Endodermal cell (in vitro differentiated cells): ENCODE results near the gene PRSS57. TPM values are rescaled to one million over a fixed set of nuclear protein-coding genes. Genes with fewer than 3 reads are reported as not detected.

Source experiments
- DNase-seq: peaks from one replicate; pipeline ENCODE4 v3.0.0-alpha.2; 2017
- H3K27ac ChIP-seq: 2 replicates; pipeline ENCODE4 v1.5.1; 2013; ENCODE audit warnings: mild to moderate bottlenecking, low read depth, low read length, moderate library complexity
- H3K27me3 ChIP-seq: 2 replicates; pipeline ENCODE4 v1.6.1; 2013; ENCODE audit warnings: mild to moderate bottlenecking, low read length, moderate library complexity; ENCODE audit not compliant: insufficient read depth, control insufficient read depth, poor library complexity, severe bottlenecking
- H3K36me3 ChIP-seq: 2 replicates; pipeline ENCODE4 v1.7.0; 2013; ENCODE audit warnings: mild to moderate bottlenecking, low read length, moderate library complexity; ENCODE audit not compliant: control insufficient read depth, insufficient read depth
- H3K4me1 ChIP-seq: one replicate; pipeline ENCODE4 v1.7.0; 2013; ENCODE audit warnings: low read length; ENCODE audit not compliant: control insufficient read depth, insufficient read depth
- H3K4me3 ChIP-seq: 2 replicates; pipeline ENCODE4 v1.5.1; 2013; ENCODE audit warnings: mild to moderate bottlenecking, low read length, moderate library complexity
- H3K9ac ChIP-seq: 2 replicates; pipeline ENCODE4 v1.6.1; 2013; ENCODE audit warnings: mild to moderate bottlenecking, low read length, moderate library complexity; ENCODE audit not compliant: poor library complexity, severe bottlenecking; ENCODE audit errors: extremely low read depth
- H3K9me3 ChIP-seq: 2 replicates; pipeline ENCODE4 v1.6.1; 2013; ENCODE audit warnings: mild to moderate bottlenecking, low read length, moderate library complexity; ENCODE audit not compliant: control insufficient read depth
- H3K27ac Mint-ChIP-seq: 2 replicates; pipeline ENCODE4 v1.8.0; 2020; ENCODE audit warnings: mixed read lengths
- H3K27me3 Mint-ChIP-seq: 2 replicates; pipeline ENCODE4 v1.8.0; 2021; ENCODE audit warnings: mild to moderate bottlenecking, mixed read lengths; ENCODE audit not compliant: insufficient read depth
- H3K36me3 Mint-ChIP-seq: 2 replicates; pipeline ENCODE4 v1.8.0; 2020; ENCODE audit warnings: low read depth, mixed read lengths
- H3K4me1 Mint-ChIP-seq: 2 replicates; pipeline ENCODE4 v1.8.0; 2020; ENCODE audit warnings: mixed read lengths
- H3K4me3 Mint-ChIP-seq: 2 replicates; pipeline ENCODE4 v1.8.0; 2020; ENCODE audit warnings: mild to moderate bottlenecking, moderate library complexity, mixed read lengths
- H3K9me3 Mint-ChIP-seq: 2 replicates; pipeline ENCODE4 v1.8.0; 2020; ENCODE audit warnings: mild to moderate bottlenecking, mixed read lengths
- WGBS, 2 experiments: methylation state at CpG; one replicate each; pipeline versions ENCODE4 v1.1.5 to v1.1.7; 2013; ENCODE audit warnings: missing lambda C conversion rate in 2 of 2, mixed read lengths in 1 of 2; ENCODE audit not compliant: insufficient coverage in 1 of 2, insufficient read length in 1 of 2; 5-methylcytosine and 5-hydroxymethylcytosine counted together
- total RNA-seq, 2 donors: library from RNA; stranded (reverse); fragmentation: NEBNext Ultra II Directional in 1 of 2; extraction: Animal tissue kit (Norgen Biotek cat#: 25700) in 1 of 2; gene quantifications; 2 replicates in 1 of 2; 3 replicates in 1 of 2; pipeline ENCODE4 v1.2.1, GENCODE V29; 2021
- TF ChIP-seq, protein P1 (sequence below): fragments of 200-600 bp; sonication (generic); conservative IDR thresholded peaks from 2 replicates; pipeline ENCODE4 v1.5.0; 2021; ENCODE audit warnings: antibody characterized with exemption, mild to moderate bottlenecking

The PRSS57 gene
- total RNA-seq, 2 donors from 2014 or later, result not detected

DNA sequence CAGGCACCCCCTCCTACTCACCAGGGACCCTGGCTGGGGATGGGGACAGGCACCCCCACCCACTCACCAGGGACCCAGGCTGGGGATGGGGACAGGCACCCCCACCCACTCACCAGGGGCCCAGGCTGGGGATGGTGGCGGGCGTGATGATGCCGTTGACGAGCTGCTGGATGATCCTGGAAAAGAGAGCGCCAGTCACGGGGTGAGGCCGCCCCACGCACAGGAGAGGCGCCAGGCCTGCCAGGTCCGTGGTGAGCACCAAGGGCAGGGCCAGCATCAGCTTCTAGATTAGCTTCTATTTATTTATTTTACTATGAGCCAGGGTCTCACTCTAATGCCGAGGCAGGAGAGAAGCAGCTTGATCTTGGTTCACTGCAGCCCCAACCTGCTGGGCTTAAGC is 45.1 kb downstream of the PRSS57 start:
- H3K4me1 Mint-ChIP-seq, result no peaks in the 10 kb centered on the region
- no peak overlapping the region for H3K27ac ChIP-seq
- H3K9me3 ChIP-seq, result no peaks in the 10 kb centered on the region
- H3K36me3 Mint-ChIP-seq, result peaks cover 15% of the 10 kb centered on the region
- H3K9ac ChIP-seq, result no peak overlapping the region
- TF ChIP-seq, protein P1, sequence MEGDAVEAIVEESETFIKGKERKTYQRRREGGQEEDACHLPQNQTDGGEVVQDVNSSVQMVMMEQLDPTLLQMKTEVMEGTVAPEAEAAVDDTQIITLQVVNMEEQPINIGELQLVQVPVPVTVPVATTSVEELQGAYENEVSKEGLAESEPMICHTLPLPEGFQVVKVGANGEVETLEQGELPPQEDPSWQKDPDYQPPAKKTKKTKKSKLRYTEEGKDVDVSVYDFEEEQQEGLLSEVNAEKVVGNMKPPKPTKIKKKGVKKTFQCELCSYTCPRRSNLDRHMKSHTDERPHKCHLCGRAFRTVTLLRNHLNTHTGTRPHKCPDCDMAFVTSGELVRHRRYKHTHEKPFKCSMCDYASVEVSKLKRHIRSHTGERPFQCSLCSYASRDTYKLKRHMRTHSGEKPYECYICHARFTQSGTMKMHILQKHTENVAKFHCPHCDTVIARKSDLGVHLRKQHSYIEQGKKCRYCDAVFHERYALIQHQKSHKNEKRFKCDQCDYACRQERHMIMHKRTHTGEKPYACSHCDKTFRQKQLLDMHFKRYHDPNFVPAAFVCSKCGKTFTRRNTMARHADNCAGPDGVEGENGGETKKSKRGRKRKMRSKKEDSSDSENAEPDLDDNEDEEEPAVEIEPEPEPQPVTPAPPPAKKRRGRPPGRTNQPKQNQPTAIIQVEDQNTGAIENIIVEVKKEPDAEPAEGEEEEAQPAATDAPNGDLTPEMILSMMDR, result no peak
- H3K4me3 Mint-ChIP-seq, result no peak overlapping the region
- no peaks in the 10 kb centered on the region for H3K9me3 Mint-ChIP-seq
- DNase-seq, result no peak
- H3K4me1 ChIP-seq, result no peaks in the 10 kb centered on the region
- H3K36me3 ChIP-seq, result peaks cover 15% of the 10 kb centered on the region
- H3K4me3 ChIP-seq, result no peak overlapping the region
- WGBS, 2 experiments, result 96 to 97% methylated on average over 10 to 11 of the region's 11 CpGs
- no peaks in the 10 kb centered on the region for H3K27me3 Mint-ChIP-seq
- no peak overlapping the region for H3K27ac Mint-ChIP-seq
- no peaks in the 10 kb centered on the region for H3K27me3 ChIP-seq

DNA sequence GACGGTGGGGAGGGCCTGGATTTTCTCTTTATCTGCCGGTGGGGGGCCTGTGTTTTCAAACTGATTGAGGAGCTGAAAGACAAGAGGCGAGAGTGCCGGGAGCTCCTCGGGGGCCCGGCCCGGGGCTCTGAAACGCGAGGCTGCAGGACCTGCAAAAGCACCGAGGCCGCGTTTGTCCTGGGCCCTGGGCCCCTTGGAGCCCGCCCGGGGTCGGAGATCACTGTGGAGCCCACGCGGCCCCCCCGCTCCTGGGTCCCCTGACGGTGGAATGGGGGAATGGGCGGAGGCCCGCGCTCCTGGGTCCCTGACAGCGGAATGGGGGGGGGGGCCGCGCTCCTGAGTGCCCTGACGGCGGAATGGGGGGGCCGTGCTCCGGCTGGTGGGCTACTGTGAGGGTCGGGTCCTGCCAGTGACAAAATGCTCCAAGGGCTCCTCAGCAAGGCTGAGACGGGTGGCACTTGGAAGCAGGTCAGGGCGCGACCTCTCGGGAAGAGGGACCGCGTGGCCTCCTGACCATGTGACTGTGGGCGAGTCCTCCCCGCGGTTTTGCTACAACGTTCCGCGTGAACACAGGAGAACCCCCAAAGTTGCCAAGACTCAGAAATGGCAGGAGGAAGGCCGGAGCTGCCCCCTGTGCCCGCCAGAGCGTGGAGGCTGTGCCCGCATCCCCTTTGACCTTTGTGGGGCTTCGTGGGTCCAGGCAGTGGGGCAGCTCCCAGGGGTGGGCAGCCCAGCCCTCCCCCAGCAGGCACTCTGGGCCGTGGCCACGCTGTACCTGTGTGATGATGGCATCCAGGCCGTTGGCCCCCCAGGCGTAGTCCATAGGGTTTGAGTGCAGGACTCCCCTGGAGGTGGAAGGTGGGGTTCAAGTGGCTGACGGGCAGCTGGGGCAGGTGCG is 46.1 kb downstream of the PRSS57 start:
- no peak overlapping the region for H3K9ac ChIP-seq
- no peak overlapping the region for H3K27ac Mint-ChIP-seq
- H3K36me3 ChIP-seq, result peaks cover 15% of the 10 kb centered on the region
- no peaks in the 10 kb centered on the region for H3K4me1 ChIP-seq
- H3K4me3 ChIP-seq, result no peak overlapping the region
- no peaks in the 10 kb centered on the region for H3K9me3 Mint-ChIP-seq
- H3K4me1 Mint-ChIP-seq, result no peaks in the 10 kb centered on the region
- DNase-seq, result no peak
- H3K27me3 Mint-ChIP-seq, result no peaks in the 10 kb centered on the region
- H3K4me3 Mint-ChIP-seq, result no peak overlapping the region
- H3K36me3 Mint-ChIP-seq, result peaks cover 15% of the 10 kb centered on the region
- no peaks in the 10 kb centered on the region for H3K9me3 ChIP-seq
- TF ChIP-seq, protein P1, result no peak
- H3K27me3 ChIP-seq, result no peaks in the 10 kb centered on the region
- H3K27ac ChIP-seq, result no peak overlapping the region
- 94 to 98% methylated on average over 23 to 51 of the region's 53 CpGs for WGBS, 2 experiments

DNA sequence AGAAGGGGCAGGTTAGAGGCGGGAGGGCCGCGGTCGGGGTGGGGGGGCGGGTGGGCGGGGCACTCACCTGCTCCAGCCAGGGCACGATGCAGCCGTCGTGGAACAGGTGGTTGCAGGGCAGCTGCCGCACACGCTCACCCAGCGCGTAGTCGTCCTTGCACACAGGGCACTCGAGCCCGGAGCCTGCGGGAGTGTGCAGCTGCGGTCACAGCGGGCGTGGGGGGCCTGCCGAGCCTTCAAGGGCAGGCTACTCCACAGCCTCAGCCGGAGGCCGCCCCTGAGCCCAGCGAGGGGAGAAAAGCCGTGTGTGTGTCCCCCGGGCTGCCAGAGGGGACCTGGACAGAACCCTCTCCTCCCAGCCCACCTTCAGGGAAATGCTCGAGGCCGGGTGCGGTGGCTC is 46.9 kb downstream of the PRSS57 start:
- Histone ChIP-seq H3K27ac (no peak overlapping the region), H3K9ac (no peak overlapping the region), H3K9me3 (no peaks in the 10 kb centered on the region), H3K36me3 (peaks cover 8% of the 10 kb centered on the region), H3K4me1 (no peaks in the 10 kb centered on the region), H3K4me3 (no peak overlapping the region), H3K27me3 (no peaks in the 10 kb centered on the region)
- H3K9me3 Mint-ChIP-seq, result no peaks in the 10 kb centered on the region
- H3K36me3 Mint-ChIP-seq, result peaks cover 12% of the 10 kb centered on the region
- no peaks in the 10 kb centered on the region for H3K27me3 Mint-ChIP-seq
- 95 to 98% methylated on average over 16 to 29 of the region's 29 CpGs for WGBS, 2 experiments
- no peak overlapping the region for H3K4me3 Mint-ChIP-seq
- TF ChIP-seq, protein P1, result no peak
- no peak for DNase-seq
- no peaks in the 10 kb centered on the region for H3K4me1 Mint-ChIP-seq
- no peak overlapping the region for H3K27ac Mint-ChIP-seq
